H9 (cell line): Measurements from ENCODE around the gene OSBPL2. TPM values are rescaled to one million over a fixed set of nuclear protein-coding genes. Genes with fewer than 3 reads are reported as not detected.

Experiments used
- DNase-seq: peaks from one replicate; pipeline ENCODE4 v3.0.0-alpha.2; 2017
- H2AFZ ChIP-seq: one replicate; pipeline ENCODE4 v1.6.1; 2013; ENCODE audit warnings: mild to moderate bottlenecking, low read length, control low read depth, moderate library complexity
- H2AK5ac ChIP-seq: 2 replicates; pipeline ENCODE4 v1.6.1; 2013; ENCODE audit warnings: low read length, control low read depth, mixed read lengths; ENCODE audit not compliant: insufficient read length
- H2BK120ac ChIP-seq: one replicate; pipeline ENCODE4 v1.6.1; 2013; ENCODE audit warnings: low read depth, mild to moderate bottlenecking, low read length, control low read depth, inconsistent platforms; ENCODE audit not compliant: poor library complexity, severe bottlenecking
- H2BK12ac ChIP-seq: 2 replicates; pipeline ENCODE4 v1.6.1; 2013; ENCODE audit warnings: low read length, control low read depth, mixed read lengths, low read depth; ENCODE audit not compliant: insufficient read length
- H2BK15ac ChIP-seq: 2 replicates; pipeline ENCODE4 v1.6.1; 2013; ENCODE audit warnings: low read depth, low read length, control low read depth
- H2BK20ac ChIP-seq: one replicate; pipeline ENCODE4 v1.6.1; 2013; ENCODE audit warnings: low read depth, mild to moderate bottlenecking, low read length, control low read depth, inconsistent platforms; ENCODE audit not compliant: poor library complexity, severe bottlenecking
- H2BK5ac ChIP-seq: 2 replicates; pipeline ENCODE4 v1.6.1; 2013; ENCODE audit warnings: low read length, control low read depth, mixed read lengths; ENCODE audit not compliant: insufficient read length
- H3K14ac ChIP-seq: 2 replicates; pipeline ENCODE4 v1.6.1; 2013; ENCODE audit warnings: low read length, control low read depth; ENCODE audit not compliant: insufficient read depth
- H3K18ac ChIP-seq: 2 replicates; pipeline ENCODE4 v1.6.1; 2013; ENCODE audit warnings: low read depth, mild to moderate bottlenecking, mixed read lengths, low read length, control low read depth; ENCODE audit not compliant: insufficient read length
- H3K23ac ChIP-seq: 2 replicates; pipeline ENCODE4 v1.6.1; 2013; ENCODE audit warnings: low read length, control low read depth, mixed read lengths, low read depth; ENCODE audit not compliant: insufficient read length
- H3K23me2 ChIP-seq: 2 replicates; pipeline ENCODE4 v1.6.1; 2013; ENCODE audit warnings: low read depth, mild to moderate bottlenecking, mixed read lengths, low read length, control low read depth; ENCODE audit not compliant: insufficient read length, poor library complexity, severe bottlenecking
- H3K27ac ChIP-seq: 2 replicates; pipeline ENCODE4 v1.5.1; 2013; ENCODE audit warnings: low read length, control low read depth, mixed read lengths, low read depth; ENCODE audit not compliant: insufficient read length
- H3K27me3 ChIP-seq: 2 replicates; pipeline ENCODE4 v1.6.1; 2013; ENCODE audit warnings: low read length, control low read depth, inconsistent platforms; ENCODE audit not compliant: insufficient read depth
- H3K4ac ChIP-seq: 2 replicates; pipeline ENCODE4 v1.6.1; 2013; ENCODE audit warnings: low read depth, mild to moderate bottlenecking, control low read depth, inconsistent platforms, low read length, moderate library complexity
- H3K4me1 ChIP-seq: 2 replicates; pipeline ENCODE4 v1.6.1; 2013; ENCODE audit warnings: low read length, control low read depth, inconsistent platforms; ENCODE audit not compliant: insufficient read depth
- H3K4me2 ChIP-seq: 2 replicates; pipeline ENCODE4 v1.6.1; 2013; ENCODE audit warnings: low read length, control low read depth, mixed read lengths; ENCODE audit not compliant: insufficient read length, insufficient read depth
- H3K56ac ChIP-seq: 2 replicates; pipeline ENCODE4 v1.6.1; 2013; ENCODE audit warnings: low read depth, mild to moderate bottlenecking, mixed read lengths, low read length, control low read depth; ENCODE audit not compliant: insufficient read length
- H3K79me1 ChIP-seq: 2 replicates; pipeline ENCODE4 v1.6.1; 2013; ENCODE audit warnings: low read depth, mild to moderate bottlenecking, moderate library complexity, low read length, control low read depth, inconsistent platforms; ENCODE audit not compliant: insufficient read depth, poor library complexity, severe bottlenecking
- H3K79me2 ChIP-seq: 2 replicates; pipeline ENCODE4 v1.6.1; 2013; ENCODE audit warnings: low read length, control low read depth, inconsistent platforms; ENCODE audit not compliant: insufficient read depth
- H3K9ac ChIP-seq: 2 replicates; pipeline ENCODE4 v1.6.1; 2013; ENCODE audit warnings: low read length, control low read depth, mixed read lengths; ENCODE audit not compliant: insufficient read length; ENCODE audit errors: extremely low read depth
- H3K9me3 ChIP-seq: one replicate; pipeline ENCODE4 v1.6.1; 2013; ENCODE audit warnings: low read depth, low read length, inconsistent platforms; ENCODE audit not compliant: control insufficient read depth
- H3T11ph ChIP-seq: one replicate; pipeline ENCODE4 v1.6.1; 2013; ENCODE audit warnings: mild to moderate bottlenecking, low read length, control low read depth, inconsistent platforms
- H4K20me1 ChIP-seq: one replicate; pipeline ENCODE4 v1.6.1; 2013; ENCODE audit not compliant: control insufficient read depth, insufficient read length, insufficient read depth
- H4K5ac ChIP-seq: 2 replicates; pipeline ENCODE4 v1.6.1; 2013; ENCODE audit warnings: low read depth, mild to moderate bottlenecking, mixed read lengths, low read length, control low read depth; ENCODE audit not compliant: insufficient read length
- H4K8ac ChIP-seq: replicated peaks from 2 replicates; pipeline ENCODE4 v1.6.1; 2013; ENCODE audit warnings: low read length, control low read depth, mixed read lengths, low read depth; ENCODE audit not compliant: insufficient read length
- H4K91ac ChIP-seq: 2 replicates; pipeline ENCODE4 v1.6.1; 2013; ENCODE audit warnings: low read depth, mild to moderate bottlenecking, moderate library complexity, mixed read lengths, low read length, control low read depth; ENCODE audit not compliant: insufficient read length
- H3K27ac Mint-ChIP-seq, 3 experiments: 2 replicates in 2 of 3; 3 replicates in 1 of 3; pipeline ENCODE4 v1.8.0; 2020 to 2021; ENCODE audit warnings: mixed read lengths in 3 of 3, mild to moderate bottlenecking in 1 of 3, moderate library complexity in 1 of 3
- H3K27me3 Mint-ChIP-seq: 2 replicates; pipeline ENCODE4 v1.8.0; 2021; ENCODE audit warnings: low read depth, mild to moderate bottlenecking, moderate library complexity, mixed read lengths
- H3K36me3 Mint-ChIP-seq, 3 experiments: 2 replicates in 2 of 3; 3 replicates in 1 of 3; pipeline ENCODE4 v1.8.0; 2020 to 2021; ENCODE audit warnings: low read depth in 3 of 3, mixed read lengths in 3 of 3; ENCODE audit not compliant: insufficient read depth in 1 of 3
- H3K4me1 Mint-ChIP-seq, 2 experiments: 2 replicates each; pipeline ENCODE4 v1.8.0; 2020; ENCODE audit warnings: mixed read lengths in 2 of 2
- H3K4me3 Mint-ChIP-seq, 2 experiments: 2 replicates in 1 of 2; 3 replicates in 1 of 2; pipeline ENCODE4 v1.8.0; 2020 to 2021; ENCODE audit warnings: mild to moderate bottlenecking in 2 of 2, mixed read lengths in 2 of 2, moderate library complexity in 1 of 2
- H3K9me3 Mint-ChIP-seq, 2 experiments: 2 replicates in 1 of 2; 3 replicates in 1 of 2; pipeline ENCODE4 v1.8.0; 2020; ENCODE audit warnings: mild to moderate bottlenecking in 2 of 2, mixed read lengths in 2 of 2, moderate library complexity in 1 of 2
- CTCF ChIP-seq: fragments of 200-600 bp; sonication (generic); conservative IDR thresholded peaks from 3 replicates; pipeline ENCODE4 v1.8.0; 2021; ENCODE audit warnings: antibody characterized with exemption, mild to moderate bottlenecking
- WGBS: extraction: QIAGEN DNeasy Blood & Tissue Kit; methylation state at CpG from one replicate; pipeline ENCODE4 v1.1.7; 2013; ENCODE audit warnings: missing lambda C conversion rate, low lambda C conversion rate, mixed read lengths; ENCODE audit not compliant: insufficient read length; ENCODE audit errors: extremely low coverage; 5-methylcytosine and 5-hydroxymethylcytosine counted together
- total RNA-seq: library from RNA; stranded (reverse); gene quantifications from 2 replicates; pipeline ENCODE4 v1.2.1, GENCODE V29; 2021

The OSBPL2 gene
- total RNA-seq, 1 experiment from 2014 or later: 47.3 TPM

- H3K9me3 Mint-ChIP-seq: no peaks in the 10 kb centered on the region
- H4K91ac ChIP-seq: no peak overlapping the region
- no peak overlapping the region for H3T11ph ChIP-seq
- no peaks in the 10 kb centered on the region for H4K20me1 ChIP-seq
- H3K23me2 ChIP-seq: no peaks in the 10 kb centered on the region
- no peak overlapping the region for H3K14ac ChIP-seq
- no peak overlapping the region for H4K8ac ChIP-seq
- DNase-seq: no peak
- H3K4me3 Mint-ChIP-seq: no peak overlapping the region
- no CpG with 5 or more reads among the region's 38 CpGs for WGBS
- no peak for TF ChIP-seq CTCF
- H3K27ac Mint-ChIP-seq: peak overlapping the region in 1 of 3 experiments; percentile 52; a peak in 1 of 7 replicates
- H3K4me1 Mint-ChIP-seq: no peaks in the 10 kb centered on the region
- H3K36me3 Mint-ChIP-seq: peaks cover 22 to 50% (median 47%) of the 10 kb centered on the region in 3 experiments; a peak in 6 of 7 replicates
- H2BK120ac ChIP-seq: no peak overlapping the region
- H3K79me1 ChIP-seq: no peaks in the 10 kb centered on the region
- H2BK15ac ChIP-seq: no peak overlapping the region
- no peak overlapping the region for H4K5ac ChIP-seq
- H3K9ac ChIP-seq: no peak overlapping the region
- no peak overlapping the region for H3K4ac ChIP-seq
- no peak overlapping the region for H3K23ac ChIP-seq
- H2BK12ac ChIP-seq: no peak overlapping the region
- no peak overlapping the region for H2AFZ ChIP-seq
- no peaks in the 10 kb centered on the region for H3K27me3 Mint-ChIP-seq
- no peaks in the 10 kb centered on the region for H3K27me3 ChIP-seq
- no peak overlapping the region for H2AK5ac ChIP-seq
- H2BK20ac ChIP-seq: no peak overlapping the region
- no peak overlapping the region for H3K27ac ChIP-seq
- no peak overlapping the region for H3K4me2 ChIP-seq
- no peaks in the 10 kb centered on the region for H3K9me3 ChIP-seq
- H3K18ac ChIP-seq: no peak overlapping the region
- H3K4me1 ChIP-seq: no peaks in the 10 kb centered on the region
- H2BK5ac ChIP-seq: no peak overlapping the region
- no peak overlapping the region for H3K56ac ChIP-seq
- no peaks in the 10 kb centered on the region for H3K79me2 ChIP-seq
These were observed 36.9 kb upstream of the OSBPL2 start for GRCh38 chr20:62201173-62202082.
